Osteocyte (in vitro differentiated cells): ENCODE measurements around the gene ORM1. TPM values are rescaled to one million over a fixed set of nuclear protein-coding genes. Genes with fewer than 3 reads are reported as not detected.

Experiments used
- DNase-seq: peaks from one replicate; pipeline ENCODE4 v3.0.0; 2021; ENCODE audit warnings: mixed read lengths; ENCODE audit not compliant: unreplicated experiment; ENCODE audit errors: extremely low spot score
- H3K27ac Mint-ChIP-seq: one replicate; pipeline ENCODE4 v1.8.0; 2021; ENCODE audit warnings: mild to moderate bottlenecking, mixed read lengths; ENCODE audit not compliant: unreplicated experiment
- H3K27me3 Mint-ChIP-seq: one replicate; pipeline ENCODE4 v1.8.0; 2021; ENCODE audit warnings: mixed read lengths; ENCODE audit not compliant: unreplicated experiment
- H3K36me3 Mint-ChIP-seq: one replicate; pipeline ENCODE4 v1.8.0; 2021; ENCODE audit warnings: mixed read lengths; ENCODE audit not compliant: unreplicated experiment
- H3K4me1 Mint-ChIP-seq: one replicate; pipeline ENCODE4 v1.8.0; 2021; ENCODE audit warnings: mixed read lengths; ENCODE audit not compliant: unreplicated experiment
- H3K4me3 Mint-ChIP-seq: one replicate; pipeline ENCODE4 v1.8.0; 2021; ENCODE audit warnings: mild to moderate bottlenecking, moderate library complexity, mixed read lengths; ENCODE audit not compliant: unreplicated experiment
- H3K9me3 Mint-ChIP-seq: one replicate; pipeline ENCODE4 v1.8.0; 2021; ENCODE audit warnings: mixed read lengths; ENCODE audit not compliant: unreplicated experiment
- total RNA-seq: library from RNA; stranded (reverse); gene quantifications from 2 replicates; pipeline ENCODE4 v1.2.1, GENCODE V29; 2021
- TF ChIP-seq, protein P1 (sequence below): fragments of 200-600 bp; sonication (generic); IDR thresholded peaks from 2 replicates; pipeline ENCODE4 v1.5.0; 2021; ENCODE audit warnings: antibody characterized with exemption, mild to moderate bottlenecking, moderate library complexity

Gene ORM1
- total RNA-seq, 1 donor from 2014 or later, result not detected

DNA sequence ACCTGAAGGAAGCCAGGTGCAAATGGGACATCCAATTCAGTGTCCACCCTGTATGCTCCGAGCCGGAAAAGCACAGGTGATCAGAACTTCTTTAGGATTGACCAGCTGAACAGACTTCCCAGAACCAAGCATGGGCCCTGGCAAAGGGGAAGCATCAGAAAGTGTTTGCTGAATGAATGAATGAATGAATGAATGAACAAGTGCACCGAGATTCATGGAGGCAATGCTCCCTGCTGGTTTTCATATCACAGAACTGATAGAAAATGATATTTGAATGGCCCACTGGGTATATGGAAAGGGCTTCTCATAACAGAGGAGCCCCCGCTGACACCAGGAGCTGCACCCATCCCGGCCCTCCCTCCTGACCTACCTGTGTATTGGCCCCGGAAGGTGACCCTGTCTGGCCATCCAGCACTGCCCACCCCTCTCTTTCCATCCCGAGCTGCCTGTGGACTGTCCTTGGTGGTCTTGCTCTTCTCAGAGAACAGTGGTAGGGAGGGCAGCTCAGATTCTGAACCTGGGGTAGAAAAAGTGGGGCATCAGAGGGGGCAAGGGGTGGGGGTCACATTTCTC lies 22.7 kb downstream of the ORM1 start:
- Mint-ChIP-seq H3K27ac (no peak overlapping the region), H3K9me3 (no peaks in the 10 kb centered on the region), H3K4me1 (peaks cover 16% of the 10 kb centered on the region), H3K27me3 (no peaks in the 10 kb centered on the region), H3K4me3 (no peak overlapping the region), H3K36me3 (peaks cover 70% of the 10 kb centered on the region)
- TF ChIP-seq, protein P1, sequence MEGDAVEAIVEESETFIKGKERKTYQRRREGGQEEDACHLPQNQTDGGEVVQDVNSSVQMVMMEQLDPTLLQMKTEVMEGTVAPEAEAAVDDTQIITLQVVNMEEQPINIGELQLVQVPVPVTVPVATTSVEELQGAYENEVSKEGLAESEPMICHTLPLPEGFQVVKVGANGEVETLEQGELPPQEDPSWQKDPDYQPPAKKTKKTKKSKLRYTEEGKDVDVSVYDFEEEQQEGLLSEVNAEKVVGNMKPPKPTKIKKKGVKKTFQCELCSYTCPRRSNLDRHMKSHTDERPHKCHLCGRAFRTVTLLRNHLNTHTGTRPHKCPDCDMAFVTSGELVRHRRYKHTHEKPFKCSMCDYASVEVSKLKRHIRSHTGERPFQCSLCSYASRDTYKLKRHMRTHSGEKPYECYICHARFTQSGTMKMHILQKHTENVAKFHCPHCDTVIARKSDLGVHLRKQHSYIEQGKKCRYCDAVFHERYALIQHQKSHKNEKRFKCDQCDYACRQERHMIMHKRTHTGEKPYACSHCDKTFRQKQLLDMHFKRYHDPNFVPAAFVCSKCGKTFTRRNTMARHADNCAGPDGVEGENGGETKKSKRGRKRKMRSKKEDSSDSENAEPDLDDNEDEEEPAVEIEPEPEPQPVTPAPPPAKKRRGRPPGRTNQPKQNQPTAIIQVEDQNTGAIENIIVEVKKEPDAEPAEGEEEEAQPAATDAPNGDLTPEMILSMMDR, result no peak
- DNase-seq, result no peak

DNA sequence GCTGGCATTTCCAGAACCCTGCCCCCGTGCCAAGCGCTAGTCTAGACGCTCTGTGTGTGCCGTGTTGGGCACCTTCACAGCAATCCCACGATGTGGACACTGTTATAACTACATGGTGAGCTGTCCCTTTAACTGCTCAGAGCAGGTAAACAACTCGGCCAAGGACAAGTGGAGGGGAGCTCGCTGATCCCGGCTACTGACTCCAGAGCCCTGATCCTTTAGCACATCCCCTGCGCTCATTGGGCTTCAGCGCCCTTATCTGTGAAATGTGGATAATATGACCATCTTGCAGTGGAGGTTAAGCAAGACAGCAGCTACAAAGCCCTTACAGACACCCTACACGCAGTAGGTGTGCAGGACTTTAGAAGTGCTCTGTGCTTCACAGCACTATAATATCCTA lies 23.2 kb downstream of the ORM1 start:
- TF ChIP-seq, protein P1, result no peak
- peaks cover 66% of the 10 kb centered on the region for H3K36me3 Mint-ChIP-seq
- H3K4me1 Mint-ChIP-seq, result peaks cover 16% of the 10 kb centered on the region
- H3K4me3 Mint-ChIP-seq, result no peak overlapping the region
- no peak for DNase-seq
- H3K27ac Mint-ChIP-seq, result no peak overlapping the region
- no peaks in the 10 kb centered on the region for H3K9me3 Mint-ChIP-seq
- no peaks in the 10 kb centered on the region for H3K27me3 Mint-ChIP-seq

DNA sequence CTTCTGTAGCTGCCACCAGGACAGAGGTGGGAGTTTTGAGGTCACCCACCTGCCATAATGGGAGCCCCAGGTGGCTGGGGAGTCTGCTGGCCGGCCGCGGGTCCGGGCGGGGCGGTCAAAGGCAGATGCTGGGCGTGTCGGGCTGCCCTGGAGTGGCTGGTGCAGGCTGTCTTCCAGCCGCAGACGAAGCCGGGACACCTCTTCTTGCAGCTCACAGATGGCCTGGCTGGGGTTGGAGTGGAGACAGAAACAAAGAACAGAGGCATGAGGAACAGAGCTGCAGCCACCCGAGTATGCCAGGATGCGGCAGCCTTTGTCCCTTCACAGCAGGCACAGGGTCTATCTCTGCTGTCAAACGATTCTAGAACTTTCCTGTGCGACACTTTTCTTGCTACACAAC lies 24.8 kb downstream of the ORM1 start:
- Mint-ChIP-seq H3K4me1 (peaks cover 16% of the 10 kb centered on the region), H3K9me3 (no peaks in the 10 kb centered on the region), H3K27ac (no peak overlapping the region), H3K4me3 (no peak overlapping the region), H3K36me3 (peaks cover 61% of the 10 kb centered on the region), H3K27me3 (no peaks in the 10 kb centered on the region)
- TF ChIP-seq, protein P1, result no peak
- DNase-seq, result no peak

DNA sequence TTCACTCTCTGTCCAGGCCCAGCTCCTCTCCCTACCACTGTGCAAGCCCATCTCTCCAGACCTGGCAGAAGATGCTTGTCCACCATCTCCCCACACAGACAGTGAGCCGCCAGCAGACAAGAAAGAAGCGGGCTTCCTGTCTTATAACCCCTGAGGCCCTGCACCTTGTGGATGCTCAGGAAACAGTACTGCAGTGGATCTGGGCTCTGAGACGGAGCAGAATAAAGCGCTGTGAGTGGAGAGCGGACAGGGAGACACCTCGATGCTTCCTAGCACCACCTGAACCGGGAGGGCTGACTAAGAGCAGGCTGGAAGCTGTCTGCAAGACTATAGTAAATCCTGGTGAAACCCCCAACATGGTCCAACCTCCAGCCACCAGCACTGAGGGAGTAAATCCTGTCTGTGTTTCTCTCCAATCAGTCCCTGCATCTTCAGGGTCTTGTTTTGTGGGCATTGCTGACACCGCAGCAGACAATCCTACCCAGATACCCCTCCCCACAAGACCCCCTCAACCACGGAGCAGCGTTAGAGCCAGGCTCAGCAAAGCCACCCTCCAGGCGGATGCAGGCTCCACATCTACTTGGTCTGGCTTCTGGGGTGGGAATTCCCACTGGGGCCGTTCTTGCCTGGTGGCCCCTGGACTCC lies 25.5 kb downstream of the ORM1 start:
- peaks cover 16% of the 10 kb centered on the region for H3K4me1 Mint-ChIP-seq
- no peaks in the 10 kb centered on the region for H3K9me3 Mint-ChIP-seq
- no peak overlapping the region for H3K4me3 Mint-ChIP-seq
- peak overlapping the region; percentile 93 for H3K27ac Mint-ChIP-seq
- no peaks in the 10 kb centered on the region for H3K27me3 Mint-ChIP-seq
- TF ChIP-seq, protein P1, result no peak
- no peak for DNase-seq
- peaks cover 59% of the 10 kb centered on the region for H3K36me3 Mint-ChIP-seq

DNA sequence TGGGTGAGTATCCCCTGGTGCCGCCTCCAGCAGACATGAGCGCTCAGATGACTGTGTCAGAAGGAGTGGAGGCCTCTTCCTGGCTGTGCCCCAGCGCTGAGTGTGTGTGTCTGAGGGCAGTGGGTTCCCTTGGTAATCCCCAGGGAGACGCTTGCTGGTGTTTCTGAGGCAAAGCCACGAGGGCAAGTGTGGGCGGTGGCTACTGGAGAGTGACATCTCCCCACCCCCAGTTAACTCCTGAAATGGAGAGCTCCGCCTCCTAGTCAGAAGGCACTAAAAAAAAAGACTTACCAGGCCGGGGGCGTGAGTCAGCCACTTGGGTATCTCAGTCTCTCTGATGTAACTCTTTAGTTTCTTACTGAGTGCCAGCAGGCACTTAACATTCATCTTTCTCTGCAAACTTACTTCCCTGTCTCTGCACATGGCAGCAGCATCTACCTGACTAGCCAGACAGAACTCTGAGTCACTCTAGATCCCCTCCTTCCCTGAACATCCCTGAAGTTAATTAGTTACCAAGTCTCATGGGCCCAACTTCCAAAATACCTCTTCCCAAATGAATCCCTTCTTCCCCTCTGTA lies 26.1 kb downstream of the ORM1 start:
- TF ChIP-seq, protein P1, result no peak

More for the DNA sequence above, 26.1 kb downstream of the ORM1 start:
- DNase-seq, result peak; percentile 89
- peaks cover 16% of the 10 kb centered on the region for H3K4me1 Mint-ChIP-seq
- H3K4me3 Mint-ChIP-seq, result no peak overlapping the region
- H3K27ac Mint-ChIP-seq, result peak overlapping the region; percentile 93
- no peaks in the 10 kb centered on the region for H3K27me3 Mint-ChIP-seq
- H3K36me3 Mint-ChIP-seq, result peaks cover 55% of the 10 kb centered on the region
- no peaks in the 10 kb centered on the region for H3K9me3 Mint-ChIP-seq
